Right lobe of liver (tissue), 6 donors: ENCODE results near the gene NR2F1-AS1. TPM values are rescaled to one million over a fixed set of nuclear protein-coding genes. Genes with fewer than 3 reads are reported as not detected.

Experiments
- ATAC-seq, 4 donors: fragments of 200-7000 bp; cut with Tn5 transposase; one replicate each; pipeline ENCODE4 v1.9.1; 2020; ENCODE audit warnings: mild to moderate bottlenecking in 4 of 4, moderate library complexity in 4 of 4
- DNase-seq, 3 donors: peaks; one replicate each; pipeline ENCODE4 v3.0.0-alpha.2; 2020
- H3K27ac ChIP-seq, 3 donors: fragments of 200-600 bp; one replicate each; pipeline ENCODE4 v1.8.0; 2022
- H3K27me3 ChIP-seq, 2 donors: fragments of 200-600 bp; one replicate each; pipeline ENCODE4 v1.8.0; 2022
- H3K36me3 ChIP-seq, 4 donors: fragments of 200-600 bp; sonication (generic) in 1 of 4; one replicate each; pipeline versions ENCODE4 v1.5.1 to v1.8.0; 2017 to 2022; ENCODE audit warnings: control low read depth in 1 of 4
- H3K4me1 ChIP-seq, 4 donors: fragments of 200-600 bp; sonication (generic) in 1 of 4; one replicate each; pipeline versions ENCODE4 v1.5.1 to v1.8.0; 2017 to 2022; ENCODE audit warnings: control low read depth in 1 of 4
- H3K4me3 ChIP-seq, 3 donors: fragments of 200-600 bp; one replicate each; pipeline ENCODE4 v1.8.0; 2022
- H3K9me3 ChIP-seq, 4 donors: fragments of 200-600 bp; sonication (generic) in 1 of 4; one replicate each; pipeline versions ENCODE4 v1.5.1 to v1.8.0; 2017 to 2022; ENCODE audit warnings: control low read depth in 1 of 4
- CTCF ChIP-seq, 4 donors: fragments of 200-600 bp in 3 of 4; fragments of 450-650 bp in 1 of 4; IDR thresholded peaks; one replicate each; pipeline versions ENCODE4 v1.5.1 to v1.8.0; 2016 to 2022; ENCODE audit warnings: antibody characterized with exemption in 4 of 4, mild to moderate bottlenecking in 2 of 4
- POLR2A ChIP-seq: fragments of 450-650 bp; IDR thresholded peaks from one replicate; pipeline ENCODE4 v1.6.1; 2017; ENCODE audit warnings: antibody characterized with exemption, mild to moderate bottlenecking
- WGBS: methylation state at CpG from one replicate; pipeline ENCODE4 v1.1.6; 2018; ENCODE audit warnings: low coverage, low lambda C conversion rate; ENCODE audit not compliant: insufficient coverage; ENCODE audit errors: missing lambda C conversion rate; 5-methylcytosine and 5-hydroxymethylcytosine counted together
- intact Hi-C, 2 donors: fragments of 100-400 bp; cut with DNase I; formaldehyde crosslinking; loops; one replicate each; pipeline versions ENCODE4 v1.11.2 to v1.14.1; 2022
- total RNA-seq, 6 experiments: library from RNA; depleted of rRNA in 2 of 6; stranded (reverse); fragments of >200 nt in 2 of 6; fragmentation: NEBNext Ultra II Directional in 3 of 6; extraction: Animal tissue kit (Norgen Biotek cat#: 25700) in 3 of 6; gene quantifications; one replicate each; pipeline versions ENCODE4 v1.1.0 to v1.2.4, GENCODE V29; 2016 to 2023
- donor health status: DM: no; HTN: yes; CAD: no.
- donor health status: DM: no; HTN: no; CAD: no.
- donor health status: DM: no; HTN: no; CAD: no.
- donor health status: DM: no; HTN: yes; CAD: no.
- donor health status: DM: no; HTN: yes; CAD: no.

Gene NR2F1-AS1
- total RNA-seq, 6 experiments from 2014 or later = 1.2 to 3.8 (median 2.3) TPM

- Histone ChIP-seq H3K27me3 (peaks cover 5 to 7% of the 10 kb centered on the region in 2 donors), H3K9me3 (no peaks in the 10 kb centered on the region), H3K4me3 (no peak overlapping the region), H3K27ac (no peak overlapping the region), H3K4me1 (no peaks in the 10 kb centered on the region), H3K36me3 (no peaks in the 10 kb centered on the region)
- TF ChIP-seq CTCF (IDR thresholded peaks at IDR 0.05) (no peak), POLR2A (no peak)
- DNase-seq = no peak
- no peak for ATAC-seq
- 52% methylated on average over 23 of the region's 28 CpGs for WGBS
- intact Hi-C loops = no loop called here
These were observed 17.3 kb upstream of the NR2F1-AS1 start for GRCh38 chr5:93598091-93599000.

GRCh38 chr5:93596676-93597490 lies 15.9 kb upstream of the NR2F1-AS1 start:
- Histone ChIP-seq H3K4me3 (no peak overlapping the region), H3K27ac (no peak overlapping the region), H3K4me1 (no peaks in the 10 kb centered on the region), H3K27me3 (no peaks in the 10 kb centered on the region), H3K36me3 (no peaks in the 10 kb centered on the region), H3K9me3 (no peaks in the 10 kb centered on the region)
- intact Hi-C loops = no loop called here
- no peak for TF ChIP-seq CTCF (IDR thresholded peaks at IDR 0.05)
- no peak for TF ChIP-seq POLR2A
- ATAC-seq (peak; percentile 27 to 43 (median 36)), DNase-seq (no peak)
- 31% methylated on average over 7 of the region's 40 CpGs for WGBS

- TF ChIP-seq POLR2A (no peak), CTCF (IDR thresholded peaks at IDR 0.05) (no peak)
- Histone ChIP-seq H3K4me1 (no peaks in the 10 kb centered on the region), H3K4me3 (no peak overlapping the region), H3K36me3 (no peaks in the 10 kb centered on the region), H3K27me3 (no peaks in the 10 kb centered on the region), H3K27ac (no peak overlapping the region), H3K9me3 (no peaks in the 10 kb centered on the region)
- intact Hi-C loops = no loop called here
- 24% methylated on average over 5 of the region's 14 CpGs for WGBS
- ATAC-seq = no peak
- no peak for DNase-seq
These were observed 15.3 kb upstream of the NR2F1-AS1 start for GRCh38 chr5:93596310-93596675.

GRCh38 chr5:93595420-93596147 lies 14.6 kb upstream of the NR2F1-AS1 start:
- Histone ChIP-seq H3K27me3 (no peaks in the 10 kb centered on the region), H3K36me3 (no peaks in the 10 kb centered on the region), H3K4me3 (no peak overlapping the region), H3K27ac (no peak overlapping the region), H3K9me3 (no peaks in the 10 kb centered on the region), H3K4me1 (no peaks in the 10 kb centered on the region)
- WGBS = 61% methylated on average over 8 of the region's 29 CpGs
- ATAC-seq (no peak), DNase-seq (no peak)
- TF ChIP-seq POLR2A (no peak), CTCF (IDR thresholded peaks at IDR 0.05) (no peak)
- intact Hi-C loops = no loop called here
